ENCODE measurements around the gene VPS33B.

GRCh38 chr15:91068436-91068835 is 46.0 kb upstream of the VPS33B start:
- no peak for TF ChIP-seq CTCF (conservative IDR thresholded peaks at IDR 0.05; ENCODE audit: low read depth, low read length)
- no peak for TF ChIP-seq EZH2 (IDR thresholded peaks at IDR 0.05; ENCODE audit: borderline replicate concordance, low read depth, low read length, poor library complexity, severe bottlenecking)
